PFSK-1 (cell line): ENCODE results near the gene SHF.

ENCODE experiments used
- POLR2AphosphoS5 ChIP-seq: IDR thresholded peaks from 2 replicates; pipeline ENCODE4 v1.6.1; 2012; ENCODE audit warnings: low read depth, mild to moderate bottlenecking, control low read depth, low read length, moderate library complexity
- SIN3A ChIP-seq: IDR thresholded peaks from 2 replicates; pipeline ENCODE4 v1.6.1; 2012; ENCODE audit warnings: mild to moderate bottlenecking, low read length, moderate library complexity, borderline replicate concordance; ENCODE audit not compliant: insufficient read depth
- TF ChIP-seq, protein P1 (sequence below), 2 experiments: IDR thresholded peaks; 2 replicates each; pipeline versions ENCODE4 v1.6.1 to v1.8.0; 2011 to 2012; ENCODE audit warnings: low read depth in 2 of 2, low read length in 2 of 2, control low read depth in 1 of 2, inconsistent platforms in 1 of 2, mild to moderate bottlenecking in 1 of 2, moderate library complexity in 1 of 2; ENCODE audit not compliant: insufficient read depth in 1 of 2

- TF ChIP-seq POLR2AphosphoS5 (no peak), SIN3A (no peak)
- TF ChIP-seq, protein P1, sequence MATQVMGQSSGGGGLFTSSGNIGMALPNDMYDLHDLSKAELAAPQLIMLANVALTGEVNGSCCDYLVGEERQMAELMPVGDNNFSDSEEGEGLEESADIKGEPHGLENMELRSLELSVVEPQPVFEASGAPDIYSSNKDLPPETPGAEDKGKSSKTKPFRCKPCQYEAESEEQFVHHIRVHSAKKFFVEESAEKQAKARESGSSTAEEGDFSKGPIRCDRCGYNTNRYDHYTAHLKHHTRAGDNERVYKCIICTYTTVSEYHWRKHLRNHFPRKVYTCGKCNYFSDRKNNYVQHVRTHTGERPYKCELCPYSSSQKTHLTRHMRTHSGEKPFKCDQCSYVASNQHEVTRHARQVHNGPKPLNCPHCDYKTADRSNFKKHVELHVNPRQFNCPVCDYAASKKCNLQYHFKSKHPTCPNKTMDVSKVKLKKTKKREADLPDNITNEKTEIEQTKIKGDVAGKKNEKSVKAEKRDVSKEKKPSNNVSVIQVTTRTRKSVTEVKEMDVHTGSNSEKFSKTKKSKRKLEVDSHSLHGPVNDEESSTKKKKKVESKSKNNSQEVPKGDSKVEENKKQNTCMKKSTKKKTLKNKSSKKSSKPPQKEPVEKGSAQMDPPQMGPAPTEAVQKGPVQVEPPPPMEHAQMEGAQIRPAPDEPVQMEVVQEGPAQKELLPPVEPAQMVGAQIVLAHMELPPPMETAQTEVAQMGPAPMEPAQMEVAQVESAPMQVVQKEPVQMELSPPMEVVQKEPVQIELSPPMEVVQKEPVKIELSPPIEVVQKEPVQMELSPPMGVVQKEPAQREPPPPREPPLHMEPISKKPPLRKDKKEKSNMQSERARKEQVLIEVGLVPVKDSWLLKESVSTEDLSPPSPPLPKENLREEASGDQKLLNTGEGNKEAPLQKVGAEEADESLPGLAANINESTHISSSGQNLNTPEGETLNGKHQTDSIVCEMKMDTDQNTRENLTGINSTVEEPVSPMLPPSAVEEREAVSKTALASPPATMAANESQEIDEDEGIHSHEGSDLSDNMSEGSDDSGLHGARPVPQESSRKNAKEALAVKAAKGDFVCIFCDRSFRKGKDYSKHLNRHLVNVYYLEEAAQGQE (IDR thresholded peaks at IDR 0.05; ENCODE audit: insufficient read depth in 1 of 2, low read depth in 2 of 2, low read length in 2 of 2): no peak
These were observed 41.2 kb upstream of the SHF start for GRCh38 chr15:45228931-45229330.
